HEK293T (cell line): ENCODE results near the gene RPLP2.

ENCODE experiments used
- CTCF ChIA-PET: fragments of 350-600 bp; formaldehyde crosslinking; extraction: SDS; loops from one replicate; lab custom pipeline; 2021; ENCODE audit warnings: antibody characterized with exemption, inconsistent platforms; lab: Yijun Ruan, JAX
- POLR2A ChIA-PET: fragments of 350-600 bp; formaldehyde crosslinking; extraction: SDS; loops from one replicate; lab custom pipeline; 2020; ENCODE audit warnings: antibody characterized with exemption, inconsistent platforms; lab: Yijun Ruan, JAX
- DNase-seq: peaks from one replicate; pipeline ENCODE4 v3.0.0; 2012; ENCODE audit warnings: mixed read lengths; ENCODE audit errors: extremely low spot score
- ARNT ChIP-seq: fragments of 450-650 bp; IDR thresholded peaks from 2 replicates; pipeline ENCODE4 v1.6.1; 2017; ENCODE audit warnings: mild to moderate bottlenecking
- BHLHE40 ChIP-seq: fragments of 450-650 bp; IDR thresholded peaks from 2 replicates; pipeline ENCODE4 v1.6.1; 2016; ENCODE audit warnings: mild to moderate bottlenecking, moderate library complexity, borderline replicate concordance
- CTBP1 ChIP-seq: fragments of 450-650 bp; IDR thresholded peaks from 2 replicates; pipeline ENCODE4 v1.6.1; 2016; ENCODE audit warnings: borderline replicate concordance
- ELF4 ChIP-seq: fragments of 450-650 bp; IDR thresholded peaks from 2 replicates; pipeline ENCODE4 v1.6.1; 2017; ENCODE audit warnings: antibody characterized with exemption
- FOXA1 ChIP-seq: fragments of 450-650 bp; IDR thresholded peaks from 2 replicates; pipeline ENCODE4 v1.6.1; 2016; ENCODE audit warnings: mild to moderate bottlenecking
- FOXK2 ChIP-seq: fragments of 450-650 bp; IDR thresholded peaks from 2 replicates; pipeline ENCODE4 v1.6.1; 2016; ENCODE audit warnings: mild to moderate bottlenecking
- FOXM1 ChIP-seq: fragments of 450-650 bp; IDR thresholded peaks from 2 replicates; pipeline ENCODE4 v1.6.1; 2017; ENCODE audit warnings: mild to moderate bottlenecking, borderline replicate concordance
- HDGF ChIP-seq: fragments of 450-650 bp; IDR thresholded peaks from 2 replicates; pipeline ENCODE4 v1.6.1; 2017; ENCODE audit warnings: antibody characterized with exemption, borderline replicate concordance
- L3MBTL2 ChIP-seq: fragments of 450-650 bp; conservative IDR thresholded peaks from 2 replicates; pipeline ENCODE4 v1.6.1; 2016; ENCODE audit warnings: mild to moderate bottlenecking
- LEF1 ChIP-seq: fragments of 450-650 bp; IDR thresholded peaks from 2 replicates; pipeline ENCODE4 v1.6.1; 2017; ENCODE audit warnings: mild to moderate bottlenecking, borderline replicate concordance
- NFRKB ChIP-seq: fragments of 450-650 bp; IDR thresholded peaks from 2 replicates; pipeline ENCODE4 v1.6.1; 2016; ENCODE audit warnings: mild to moderate bottlenecking, moderate library complexity
- SP1 ChIP-seq: fragments of 450-650 bp; IDR thresholded peaks from 2 replicates; pipeline ENCODE4 v1.6.1; 2017
- SUZ12 ChIP-seq: fragments of 450-650 bp; IDR thresholded peaks from 2 replicates; pipeline ENCODE4 v1.6.1; 2016; ENCODE audit warnings: mild to moderate bottlenecking
- TARDBP ChIP-seq: fragments of 450-650 bp; IDR thresholded peaks from 2 replicates; pipeline ENCODE4 v1.6.1; 2016
- ZNF384 ChIP-seq: fragments of 450-650 bp; IDR thresholded peaks from 2 replicates; pipeline ENCODE4 v1.6.1; 2016
- TF ChIP-seq, protein P1 (sequence below): fragments of 450-650 bp; IDR thresholded peaks from 2 replicates; pipeline ENCODE4 v1.6.1; 2016

Gene RPLP2

DNA sequence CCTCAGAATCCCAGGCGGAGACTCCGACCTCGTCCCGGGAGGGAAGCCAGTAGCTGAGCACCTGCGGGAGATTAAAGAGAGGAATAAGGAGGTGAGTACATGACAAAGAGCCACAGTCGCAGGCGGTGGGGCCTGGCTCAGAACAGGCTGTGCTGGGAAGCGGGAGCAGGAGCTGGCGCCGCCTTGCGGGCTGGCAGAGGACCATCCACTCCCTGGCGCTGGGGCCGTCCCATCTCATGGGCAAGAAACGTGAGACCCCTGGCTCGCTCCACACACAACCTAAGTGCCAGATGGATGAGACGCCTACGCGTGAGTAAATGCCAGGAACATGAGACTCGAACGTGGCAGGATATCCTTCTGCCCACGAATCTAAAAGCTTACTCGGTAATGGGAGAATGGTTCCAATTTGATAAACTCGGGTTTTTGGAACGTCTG lies 26.2 kb upstream of the RPLP2 start:
- POLR2A ChIA-PET: interaction anchor here (2.4 kb wide), 1 partner anchor 13 kb away, joined by 5 read pairs; no protein-coding TSS in a partner anchor
- DNase-seq: no peak
- CTCF ChIA-PET: interaction anchor here (1.6 kb wide), 1 partner anchor 12 kb away, joined by 4 read pairs; no protein-coding TSS in a partner anchor
- TF ChIP-seq ARNT: no peak
- no peak for TF ChIP-seq SUZ12
- no peak for TF ChIP-seq ZNF384
- TF ChIP-seq BHLHE40: no peak
- no peak for TF ChIP-seq FOXK2
- no peak for TF ChIP-seq CTBP1
- no peak for TF ChIP-seq HDGF
- TF ChIP-seq L3MBTL2: no peak
- no peak for TF ChIP-seq LEF1
- TF ChIP-seq FOXM1: no peak
- no peak for TF ChIP-seq ELF4

DNA sequence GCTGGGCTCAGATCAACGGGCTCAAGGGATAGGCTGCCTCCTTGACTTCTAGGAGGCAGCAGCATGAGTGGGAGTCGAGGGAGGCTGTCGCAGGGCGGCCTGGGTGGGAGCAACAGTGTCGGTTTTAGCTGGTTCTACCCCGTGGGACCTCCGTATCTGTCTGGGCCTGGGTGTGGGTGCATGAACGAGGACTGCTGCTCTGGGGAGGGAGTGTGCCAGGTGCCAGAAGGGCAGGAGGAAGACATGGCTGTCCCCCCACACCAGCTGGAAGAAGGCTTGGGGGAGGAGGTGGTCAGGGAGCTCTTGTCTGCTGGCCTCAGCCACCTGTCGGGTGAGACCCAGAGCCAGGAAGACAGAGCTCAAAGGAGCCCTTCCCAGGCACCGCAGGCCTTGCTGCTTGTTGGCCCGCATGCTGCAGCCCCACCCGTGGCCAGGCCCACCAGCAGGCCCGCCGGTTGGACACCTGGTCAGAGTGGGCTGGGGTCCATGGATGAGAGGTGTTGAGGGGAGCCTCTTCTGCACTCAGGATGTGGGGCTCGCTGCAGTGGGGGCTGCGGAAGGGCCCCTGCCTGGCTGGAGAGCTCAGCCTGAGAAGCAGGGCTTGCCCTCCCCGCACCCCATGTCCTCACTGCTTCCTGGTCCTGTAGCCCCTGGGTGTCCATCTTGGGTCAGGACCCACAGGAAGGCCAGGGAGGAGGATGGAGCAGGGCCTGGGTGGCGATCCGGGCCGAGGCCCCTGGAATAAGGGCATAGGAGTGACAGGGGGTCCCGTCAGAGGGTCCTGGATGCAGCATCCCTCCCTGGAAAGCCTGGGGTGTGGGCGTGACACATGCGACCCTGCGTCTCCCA lies 23.3 kb upstream of the RPLP2 start:
- ChIA-PET POLR2A (interaction anchor here (1.0 to 1.4 kb wide), 3 partner anchors 9 to 11 kb away, joined by 4 to 5 read pairs (median 4); no protein-coding TSS in a partner anchor), CTCF (interaction anchor here (0.6 kb wide), 1 partner anchor 103 kb away, joined by 3 read pairs; no protein-coding TSS in a partner anchor)
- TF ChIP-seq CTBP1 (no peak), FOXK2 (no peak), FOXA1 (no peak), ELF4 (no peak), ARNT (no peak), FOXM1 (no peak), SP1 (no peak), HDGF (no peak), ZNF384 (no peak), NFRKB (no peak), BHLHE40 (no peak), L3MBTL2 (no peak), SUZ12 (no peak), LEF1 (no peak), TARDBP (no peak)
- TF ChIP-seq, protein P1, sequence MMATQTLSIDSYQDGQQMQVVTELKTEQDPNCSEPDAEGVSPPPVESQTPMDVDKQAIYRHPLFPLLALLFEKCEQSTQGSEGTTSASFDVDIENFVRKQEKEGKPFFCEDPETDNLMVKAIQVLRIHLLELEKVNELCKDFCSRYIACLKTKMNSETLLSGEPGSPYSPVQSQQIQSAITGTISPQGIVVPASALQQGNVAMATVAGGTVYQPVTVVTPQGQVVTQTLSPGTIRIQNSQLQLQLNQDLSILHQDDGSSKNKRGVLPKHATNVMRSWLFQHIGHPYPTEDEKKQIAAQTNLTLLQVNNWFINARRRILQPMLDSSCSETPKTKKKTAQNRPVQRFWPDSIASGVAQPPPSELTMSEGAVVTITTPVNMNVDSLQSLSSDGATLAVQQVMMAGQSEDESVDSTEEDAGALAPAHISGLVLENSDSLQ: no peak
- no peak for DNase-seq

DNA sequence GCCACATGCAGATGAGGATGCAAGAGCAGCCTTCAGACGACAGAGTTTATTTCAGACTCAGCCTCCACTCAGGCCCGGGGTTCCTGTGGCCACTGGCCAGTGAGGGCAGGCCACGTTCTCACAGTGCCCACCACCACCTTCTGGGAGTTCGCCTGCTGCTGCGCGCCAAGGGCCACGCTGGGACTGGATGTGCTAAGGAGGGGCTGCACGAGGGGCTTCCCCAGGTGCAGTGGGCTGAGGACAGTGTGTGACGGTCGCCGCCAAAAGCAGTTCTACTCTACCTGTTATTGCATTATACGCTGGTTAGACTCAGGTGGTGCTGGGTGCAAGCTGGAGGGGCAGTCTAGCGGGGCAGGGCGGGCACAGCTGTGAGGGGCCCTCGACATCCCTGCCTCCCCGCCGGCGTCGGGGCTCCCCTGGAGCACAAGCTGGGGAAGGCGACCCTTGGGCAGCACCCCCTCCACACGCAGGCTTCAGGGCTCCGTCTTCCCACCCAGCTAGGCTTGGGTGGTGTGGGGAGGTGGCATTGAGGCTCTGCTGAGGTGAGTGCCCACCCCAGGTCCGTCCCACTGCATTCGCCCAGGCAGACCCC lies 22.6 kb upstream of the RPLP2 start:
- TF ChIP-seq NFRKB: no peak
- TF ChIP-seq TARDBP: no peak
- DNase-seq: no peak
- CTCF ChIA-PET: no interaction called here
- POLR2A ChIA-PET: interaction anchor here (1.4 kb wide), 1 partner anchor 10 kb away, joined by 4 read pairs; no protein-coding TSS in a partner anchor

DNA sequence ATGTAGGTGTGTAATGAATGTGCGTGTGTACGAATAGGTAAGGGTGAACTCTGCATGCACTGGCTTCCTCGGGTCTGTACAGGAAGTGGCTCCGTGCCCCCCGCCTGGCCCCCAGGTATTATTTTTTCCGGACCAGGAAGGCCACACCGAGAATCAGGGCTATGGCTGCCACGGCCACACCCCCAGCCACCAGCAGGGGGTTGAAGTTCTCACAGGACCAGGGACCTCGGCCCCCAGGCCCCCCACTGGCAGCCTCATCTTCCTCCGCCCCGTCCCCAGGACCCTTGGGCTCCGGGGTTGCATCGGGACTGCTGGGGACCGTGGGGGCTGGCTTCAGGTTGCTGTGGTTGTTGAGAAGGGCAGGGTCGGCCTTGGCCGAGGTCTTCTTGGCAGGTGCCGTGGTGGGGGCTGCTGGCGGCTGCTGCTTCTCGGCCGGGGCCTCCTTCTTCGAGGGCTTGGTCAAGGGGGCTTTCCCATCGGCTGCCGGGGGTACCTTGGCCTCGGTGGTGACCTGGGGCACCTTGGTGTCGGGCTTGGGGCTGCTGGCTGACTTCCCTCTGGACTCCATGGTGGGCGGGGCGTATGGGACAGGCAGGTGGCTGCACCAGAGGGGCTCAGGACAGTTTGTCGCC lies 21.6 kb upstream of the RPLP2 start:
- ChIA-PET CTCF (no interaction called here), POLR2A (interaction anchor here (1.4 kb wide), 1 partner anchor 11 kb away, joined by 5 read pairs; the partner anchor contains the start of gene GATD1)
- TF ChIP-seq BHLHE40 (no peak), SUZ12 (no peak), FOXA1 (no peak), ARNT (no peak), LEF1 (no peak), ZNF384 (no peak), FOXM1 (no peak), SP1 (no peak), NFRKB (no peak), ELF4 (no peak), L3MBTL2 (no peak), CTBP1 (no peak), FOXK2 (no peak), HDGF (no peak), TARDBP (no peak)
- TF ChIP-seq, protein P1: no peak
- DNase-seq: no peak

DNA sequence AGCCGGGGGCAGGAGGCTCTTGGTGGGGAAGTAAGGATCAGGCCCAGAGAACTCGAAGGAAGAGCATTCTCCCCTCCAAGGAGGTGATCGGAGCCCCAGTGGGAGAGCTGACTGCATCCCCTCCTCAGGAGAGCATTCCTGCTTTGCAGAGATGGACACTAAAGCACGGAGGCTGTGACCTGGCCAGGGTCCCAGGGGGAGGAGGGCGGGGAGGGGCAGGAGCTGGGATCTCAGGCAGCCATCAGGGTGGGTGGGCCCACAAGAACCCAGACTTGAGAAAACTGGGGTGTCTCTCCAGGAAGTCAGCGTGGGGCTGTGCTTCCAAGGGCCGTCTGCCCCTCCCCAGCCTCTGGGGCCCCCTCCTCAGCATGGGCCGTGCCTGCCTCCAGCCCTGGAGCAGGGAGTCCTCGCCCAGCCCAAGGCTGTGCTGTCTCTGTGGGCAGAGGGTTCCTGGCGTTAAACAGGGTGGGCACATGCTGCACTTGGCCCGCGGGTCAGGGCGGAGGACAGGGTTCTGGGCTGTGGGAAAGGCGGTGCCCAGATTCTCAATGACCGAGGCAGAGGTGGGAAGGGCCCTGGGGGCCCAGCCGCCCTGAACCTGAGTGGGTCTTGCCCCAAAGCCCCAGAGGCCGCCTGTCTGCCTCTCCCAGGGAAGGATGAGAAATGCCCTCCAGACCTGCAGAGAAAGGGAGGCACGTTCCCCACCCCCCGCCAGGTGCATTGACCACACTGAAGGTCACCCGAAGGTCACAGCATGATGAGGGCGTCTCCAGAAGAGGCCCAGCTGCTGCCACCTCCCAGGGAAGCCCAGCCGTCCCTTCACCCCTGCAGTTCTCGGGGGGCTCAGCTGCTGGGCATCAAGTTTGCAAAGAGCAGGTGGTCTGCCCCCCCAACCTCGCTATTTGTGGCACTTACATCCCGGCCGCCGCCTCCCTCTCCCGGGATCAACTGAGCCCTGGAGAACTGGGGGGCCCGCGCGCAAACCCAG lies 20.5 kb upstream of the RPLP2 start:
- TF ChIP-seq HDGF: no peak
- TF ChIP-seq NFRKB: no peak
- no peak for TF ChIP-seq ELF4
- TF ChIP-seq L3MBTL2: no peak
- no peak for TF ChIP-seq TARDBP
- no peak for TF ChIP-seq FOXK2
- TF ChIP-seq ARNT: no peak
- TF ChIP-seq SUZ12: no peak
- no peak for TF ChIP-seq FOXM1
- TF ChIP-seq BHLHE40: no peak
- no peak for TF ChIP-seq ZNF384
- TF ChIP-seq, protein P1: no peak
- no peak for TF ChIP-seq CTBP1
- TF ChIP-seq FOXA1: no peak
- POLR2A ChIA-PET: interaction anchor here (1.4 kb wide), 1 partner anchor 12 kb away, joined by 5 read pairs; the partner anchor contains the start of gene GATD1
- no peak for DNase-seq
- CTCF ChIA-PET: interaction anchor here (0.5 kb wide), 1 partner anchor 11 kb away, joined by 3 read pairs; no protein-coding TSS in a partner anchor
